ENCODE measurements around the gene IMMP2L.

DNA sequence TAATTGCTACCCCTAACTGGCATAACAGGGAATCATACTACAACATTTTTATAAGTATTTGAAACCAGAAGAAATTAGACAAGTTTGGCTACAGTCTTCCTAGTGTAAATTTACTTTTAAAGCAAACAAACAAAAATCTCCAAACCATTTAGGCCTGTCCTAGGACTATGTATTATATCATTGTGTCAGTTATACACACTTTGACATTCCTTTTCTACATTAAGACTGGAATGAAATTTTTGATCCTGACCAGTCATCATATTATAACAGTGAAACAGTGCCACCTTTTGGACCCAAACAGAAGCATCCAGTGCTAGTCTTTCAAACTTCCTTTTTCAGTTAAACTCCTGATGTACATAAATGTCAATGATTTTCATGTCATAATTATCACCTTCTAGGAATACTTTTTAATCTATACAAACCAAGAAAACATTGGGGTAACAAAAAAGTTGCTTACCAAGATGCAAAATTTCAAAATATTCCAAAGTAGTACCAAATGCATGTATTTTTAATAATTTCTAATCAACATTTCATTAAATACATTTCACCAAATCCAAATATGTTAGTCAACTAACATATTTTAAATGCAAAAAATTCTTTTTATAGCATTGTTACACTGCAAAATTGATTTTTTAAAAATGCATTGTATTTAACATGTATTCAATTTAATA, 75.7 kb downstream of the IMMP2L start:
- no peak for TF ChIP-seq POLR2A (IDR thresholded peaks at IDR 0.05)
- TF ChIP-seq, protein P1, sequence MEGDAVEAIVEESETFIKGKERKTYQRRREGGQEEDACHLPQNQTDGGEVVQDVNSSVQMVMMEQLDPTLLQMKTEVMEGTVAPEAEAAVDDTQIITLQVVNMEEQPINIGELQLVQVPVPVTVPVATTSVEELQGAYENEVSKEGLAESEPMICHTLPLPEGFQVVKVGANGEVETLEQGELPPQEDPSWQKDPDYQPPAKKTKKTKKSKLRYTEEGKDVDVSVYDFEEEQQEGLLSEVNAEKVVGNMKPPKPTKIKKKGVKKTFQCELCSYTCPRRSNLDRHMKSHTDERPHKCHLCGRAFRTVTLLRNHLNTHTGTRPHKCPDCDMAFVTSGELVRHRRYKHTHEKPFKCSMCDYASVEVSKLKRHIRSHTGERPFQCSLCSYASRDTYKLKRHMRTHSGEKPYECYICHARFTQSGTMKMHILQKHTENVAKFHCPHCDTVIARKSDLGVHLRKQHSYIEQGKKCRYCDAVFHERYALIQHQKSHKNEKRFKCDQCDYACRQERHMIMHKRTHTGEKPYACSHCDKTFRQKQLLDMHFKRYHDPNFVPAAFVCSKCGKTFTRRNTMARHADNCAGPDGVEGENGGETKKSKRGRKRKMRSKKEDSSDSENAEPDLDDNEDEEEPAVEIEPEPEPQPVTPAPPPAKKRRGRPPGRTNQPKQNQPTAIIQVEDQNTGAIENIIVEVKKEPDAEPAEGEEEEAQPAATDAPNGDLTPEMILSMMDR (IDR thresholded peaks at IDR 0.05 in 4 of 5, conservative IDR thresholded peaks at IDR 0.05 in 1 of 5): peak; percentile 34 to 70 (median 64)

All from gastrocnemius medialis (tissue), 4 donors.